Loucy (cell line): ENCODE measurements around the gene CDO1.

ENCODE experiments used
- CTCF ChIP-seq: fragments of 200-600 bp; sonication (generic); conservative IDR thresholded peaks from 2 replicates; pipeline ENCODE4 v1.5.1; 2014; ENCODE audit warnings: mild to moderate bottlenecking, antibody characterized with exemption, low read length
- EZH2phosphoT487 ChIP-seq: fragments of 200-600 bp; IDR thresholded peaks from 2 replicates; pipeline ENCODE4 v1.6.1; 2018; ENCODE audit warnings: antibody characterized with exemption, mild to moderate bottlenecking, moderate library complexity, borderline replicate concordance

- TF ChIP-seq CTCF (no peak), EZH2phosphoT487 (no peak)
These were observed 43.6 kb downstream of the CDO1 start for GRCh38 chr5:115772731-115773475.
